ENCODE measurements around the gene PHACTR2.

Gene PHACTR2

DNA sequence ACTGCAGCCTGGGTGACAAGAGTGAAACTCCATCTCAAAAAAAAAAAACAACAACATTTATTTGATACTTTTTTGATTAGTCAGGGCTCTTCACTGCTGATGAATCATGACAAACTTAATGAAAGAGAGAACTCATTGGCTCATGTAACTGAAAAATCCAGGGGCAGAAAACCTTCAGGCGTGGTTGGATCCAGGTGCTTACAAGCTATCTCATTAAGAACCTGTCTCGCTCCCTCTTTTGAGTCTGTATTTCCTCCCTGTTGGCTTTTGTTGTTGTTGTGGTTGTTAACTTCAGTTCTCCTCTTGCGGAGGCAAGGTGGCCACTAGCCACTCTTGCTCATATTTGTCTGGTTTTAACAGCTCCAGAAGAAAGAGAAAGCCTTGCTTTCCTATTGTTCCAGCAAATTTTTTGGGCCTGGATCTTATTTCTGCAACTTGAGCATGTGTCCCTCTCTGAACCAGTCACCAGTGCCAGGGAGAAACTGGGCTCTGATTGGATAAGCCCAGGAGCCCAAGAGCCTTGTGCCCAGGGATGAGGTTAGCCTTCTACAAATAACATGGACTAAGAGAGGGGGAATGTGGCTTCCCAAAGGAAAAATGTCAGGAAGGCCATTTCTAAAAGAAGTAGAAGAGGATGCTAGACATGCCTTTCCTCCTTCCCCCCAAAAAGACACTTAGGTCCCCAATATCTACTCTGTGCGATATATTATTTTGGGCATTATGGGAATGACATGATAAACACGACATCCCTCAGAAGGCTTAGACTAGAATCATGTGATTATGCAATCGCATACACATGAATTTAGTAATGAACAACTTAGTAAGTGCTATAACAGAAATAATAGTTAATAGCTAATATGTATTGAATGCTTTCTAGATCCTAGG lies 64.5 kb downstream of the PHACTR2 start:
- DNase-seq (ENCODE audit: low read depth in 3 of 3), result no peak

DNA sequence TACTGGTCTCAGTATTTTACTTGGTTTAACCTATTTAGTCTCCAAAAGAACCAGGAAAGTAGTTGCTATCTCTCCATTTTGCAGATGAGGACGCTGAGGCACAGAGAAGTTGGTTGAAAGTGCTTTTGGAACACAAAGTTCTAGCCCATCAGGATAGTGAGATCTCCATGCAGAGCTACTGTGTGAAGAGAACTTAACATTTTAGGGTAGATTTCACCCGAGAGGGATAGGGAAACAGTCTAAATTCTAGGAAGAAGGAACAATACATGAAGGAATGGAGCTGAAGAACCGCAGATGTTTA lies 65.1 kb downstream of the PHACTR2 start:
- DNase-seq (ENCODE audit: low read depth in 3 of 3), result no peak

DNA sequence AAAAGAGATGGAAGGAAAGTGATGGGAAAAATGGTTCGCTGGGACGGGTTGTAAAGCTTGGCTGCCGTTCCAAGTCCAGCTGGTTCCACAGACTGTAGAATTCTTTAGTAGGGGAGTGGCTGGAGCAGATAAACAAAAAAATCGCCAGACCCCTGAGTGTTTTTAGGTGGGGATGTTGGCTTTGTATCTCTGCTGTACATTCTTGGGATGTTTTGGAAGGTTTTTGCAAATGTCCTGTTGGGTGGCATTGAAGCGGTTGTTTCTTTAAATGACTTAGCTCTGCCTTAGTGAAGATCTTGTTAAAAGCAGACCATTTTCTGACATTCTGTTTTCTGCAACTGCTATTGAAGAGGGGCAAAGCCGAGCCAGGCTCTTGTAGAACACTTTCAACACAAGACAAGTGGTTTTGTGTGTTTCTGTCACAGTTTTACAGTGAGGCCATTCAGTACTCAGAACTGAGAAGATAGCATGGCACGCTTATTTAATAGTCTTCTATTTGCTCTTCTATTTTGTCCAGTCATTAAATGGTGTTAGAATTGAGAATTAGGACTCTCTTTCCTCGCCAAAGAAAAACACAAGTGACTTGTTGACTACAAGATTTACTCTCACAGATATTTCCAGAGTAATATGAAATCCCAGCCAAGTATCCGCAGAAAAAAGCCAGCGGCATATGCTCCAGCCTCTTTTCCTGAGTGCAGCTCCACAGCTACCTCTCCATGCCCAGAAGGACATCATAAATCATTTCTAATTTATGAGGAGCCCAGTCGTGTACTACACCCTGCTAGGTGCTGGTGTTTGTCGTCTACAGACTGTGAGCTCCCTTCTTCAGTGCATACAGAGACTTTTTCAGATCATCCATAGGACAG lies 65.8 kb downstream of the PHACTR2 start:
- no peak for DNase-seq (ENCODE audit: low read depth in 3 of 3)

DNA sequence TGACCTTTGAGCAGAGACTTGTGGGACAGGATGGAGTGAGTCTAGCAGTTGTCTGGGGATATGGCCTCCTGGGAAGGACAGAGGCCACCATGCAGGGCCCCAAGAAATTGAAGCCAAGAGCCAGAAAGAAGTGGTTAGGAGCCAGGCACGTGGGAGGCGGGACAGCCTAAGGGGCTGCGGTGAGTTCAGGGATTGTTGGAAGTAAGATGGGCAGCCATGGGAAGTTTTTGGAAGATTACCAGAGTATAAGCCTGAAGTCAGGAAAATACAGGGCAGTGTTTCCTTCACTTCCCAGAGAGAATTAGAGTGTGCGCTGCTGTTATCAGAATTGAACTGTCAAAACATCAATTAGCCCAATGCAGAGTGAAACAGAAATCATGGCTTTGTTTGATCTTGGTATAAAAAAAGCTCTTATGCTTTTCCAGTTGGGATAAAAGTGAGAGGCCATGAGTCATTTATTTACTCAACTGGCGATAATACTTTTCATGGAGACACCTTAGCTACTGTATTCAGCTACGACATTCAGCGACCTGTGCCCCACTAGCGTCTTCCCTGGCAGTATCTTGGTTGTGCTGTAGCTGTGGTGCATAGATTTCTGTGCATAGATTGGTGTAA lies 66.9 kb downstream of the PHACTR2 start:
- no peak for DNase-seq (ENCODE audit: low read depth in 3 of 3)

DNA sequence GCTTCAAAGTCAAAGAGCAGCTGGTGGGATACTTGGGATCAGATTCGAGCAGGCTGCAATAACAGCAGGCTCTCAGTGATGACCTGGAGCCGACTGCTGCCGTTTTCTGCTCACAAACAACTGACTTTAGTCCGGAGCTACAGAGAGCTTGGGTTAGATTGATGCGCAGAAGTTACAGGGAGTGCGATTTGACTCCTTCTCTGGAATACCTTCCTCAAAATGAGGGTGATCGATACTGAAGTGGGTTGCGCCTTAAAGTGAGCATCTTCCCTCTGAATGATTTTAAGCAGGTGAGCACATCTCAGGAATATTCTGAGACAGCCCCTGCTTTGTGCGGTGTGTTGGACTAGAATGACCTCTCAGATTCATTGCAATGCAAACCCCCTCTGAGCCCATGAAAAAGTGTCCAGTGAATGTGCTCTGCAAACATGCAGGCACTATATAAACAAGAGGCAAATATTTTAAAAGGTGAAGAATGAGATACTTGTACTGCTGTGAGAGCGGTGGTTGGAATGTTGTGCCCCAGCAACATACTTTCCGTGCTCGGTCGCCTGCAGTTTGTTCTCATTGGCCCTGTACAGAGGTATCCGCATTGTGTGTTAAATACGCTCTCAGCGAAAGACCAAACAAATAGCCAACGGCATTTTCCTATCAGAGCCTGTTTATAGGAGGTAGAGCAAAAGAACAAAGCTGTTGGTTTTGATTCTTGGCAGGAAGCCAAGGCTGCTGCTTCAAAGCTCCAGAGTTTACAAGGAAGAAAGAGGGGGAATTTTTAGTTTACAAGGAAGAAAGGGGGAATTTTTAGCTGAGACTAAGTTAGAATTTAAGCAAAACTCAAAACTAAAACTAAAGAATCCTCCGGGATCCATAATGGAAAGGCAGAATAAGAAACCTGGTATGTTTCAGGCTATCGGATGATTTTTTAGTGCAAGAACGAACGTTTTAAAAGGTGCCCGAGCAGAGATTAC lies 67.7 kb downstream of the PHACTR2 start:
- no peak for DNase-seq (ENCODE audit: low read depth in 3 of 3)

DNA sequence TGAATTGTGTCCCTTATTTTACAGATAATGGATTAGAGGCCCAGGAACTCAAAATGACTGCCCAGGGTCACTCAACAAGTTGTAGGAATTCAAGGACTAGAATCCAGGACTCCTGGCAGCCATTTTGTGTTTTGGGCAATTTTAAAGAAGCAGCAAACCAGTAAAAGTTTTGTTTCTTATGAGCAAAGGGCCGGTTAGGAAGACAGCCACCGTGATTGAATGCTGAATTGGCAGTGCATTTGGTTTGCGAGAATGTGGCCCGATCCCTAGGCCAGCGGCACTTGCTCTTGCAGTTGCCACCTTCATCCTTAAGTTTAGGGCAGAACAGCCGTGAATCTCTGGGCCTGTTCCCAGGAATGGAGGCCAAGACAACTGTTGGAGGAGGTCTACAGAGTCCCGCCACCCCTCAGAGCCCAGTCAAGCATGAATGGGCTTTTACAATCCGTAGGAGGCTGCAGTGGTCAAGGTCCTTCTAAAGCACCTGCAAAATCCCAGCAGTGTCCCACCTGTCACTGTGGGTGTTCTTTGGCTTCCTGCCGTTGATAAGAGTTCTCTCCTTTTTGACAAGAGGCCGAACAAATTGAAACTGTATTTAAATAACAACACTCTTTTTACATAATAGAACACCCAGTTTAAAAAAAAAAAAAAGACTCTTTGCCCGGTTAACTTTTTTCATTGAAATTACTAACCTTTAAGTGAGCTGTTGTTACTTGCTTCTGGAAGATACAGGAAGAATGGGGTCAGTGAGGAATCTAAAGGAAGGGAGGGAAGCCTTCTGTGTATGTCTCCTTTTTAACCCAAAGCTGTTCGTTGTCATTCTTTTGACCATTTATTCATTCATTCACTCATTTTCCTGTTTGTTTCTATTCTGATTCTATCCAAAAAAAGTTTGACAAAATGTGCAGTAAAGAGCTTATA lies 68.7 kb downstream of the PHACTR2 start:
- no peak for DNase-seq (ENCODE audit: low read depth in 3 of 3)

DNA sequence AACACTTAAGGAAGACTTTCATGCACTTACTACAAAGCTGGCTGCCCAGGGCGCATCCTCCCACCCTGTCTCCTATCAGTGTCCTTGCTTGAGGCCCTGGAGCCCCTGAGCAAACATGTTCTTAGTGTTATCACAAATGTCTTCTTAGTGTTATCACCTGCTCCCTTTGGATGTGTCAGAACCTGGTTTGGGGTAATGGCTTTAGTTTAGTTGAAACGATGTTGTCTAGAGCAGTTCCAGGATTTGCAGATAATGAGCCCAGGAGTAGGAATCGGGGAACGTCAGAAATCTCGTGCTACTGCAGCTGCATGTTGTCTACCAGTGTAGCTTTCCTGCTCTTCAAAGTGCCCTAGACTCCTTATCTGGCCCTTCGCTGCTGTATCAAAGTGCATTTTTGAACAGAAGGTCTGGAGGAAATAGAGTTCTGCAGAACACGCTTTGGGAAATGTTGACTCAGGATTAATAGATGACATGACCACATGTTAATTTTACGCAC lies 69.6 kb downstream of the PHACTR2 start:
- DNase-seq (ENCODE audit: low read depth in 3 of 3), result no peak

DNA sequence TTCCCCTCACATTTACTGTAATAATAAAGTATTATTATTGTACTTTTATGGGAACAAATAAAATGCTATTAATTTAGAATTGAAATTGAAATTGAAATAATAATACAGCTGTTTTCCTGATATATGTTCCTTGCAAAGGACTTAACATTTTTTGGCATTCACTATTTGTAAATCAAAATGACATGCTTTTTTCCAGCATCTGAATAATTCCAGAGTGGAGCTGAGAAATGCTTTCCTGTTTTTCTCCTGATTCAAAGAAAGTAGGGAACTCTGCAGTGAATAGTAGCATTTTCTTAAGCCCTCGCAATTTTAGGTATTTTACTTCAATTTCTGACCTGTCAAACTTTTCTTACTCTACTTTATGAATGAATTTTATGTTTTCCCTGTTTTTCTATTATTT lies 72.1 kb downstream of the PHACTR2 start:
- no peak for DNase-seq (ENCODE audit: low read depth in 3 of 3)

DNA sequence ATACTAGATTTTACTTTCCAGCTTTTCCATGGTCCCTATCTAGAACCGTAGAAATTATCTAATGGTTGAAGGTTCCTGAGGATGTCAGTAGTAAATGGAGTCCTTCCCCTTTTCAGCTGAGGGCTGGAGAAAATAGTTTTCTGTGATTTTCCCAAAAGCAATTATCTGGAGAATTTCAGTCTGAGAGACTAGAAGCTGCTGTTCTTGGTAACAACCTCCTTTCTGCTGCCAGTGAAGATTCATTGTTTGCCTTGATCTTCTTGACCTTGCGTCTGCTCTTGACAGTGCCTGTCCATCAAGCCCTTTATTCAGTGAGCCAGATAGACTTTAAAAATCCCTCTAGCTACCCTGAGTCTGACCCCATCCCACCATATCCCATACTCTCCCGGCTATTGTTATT lies 73.1 kb downstream of the PHACTR2 start:
- no peak for DNase-seq (ENCODE audit: low read depth in 3 of 3)

DNA sequence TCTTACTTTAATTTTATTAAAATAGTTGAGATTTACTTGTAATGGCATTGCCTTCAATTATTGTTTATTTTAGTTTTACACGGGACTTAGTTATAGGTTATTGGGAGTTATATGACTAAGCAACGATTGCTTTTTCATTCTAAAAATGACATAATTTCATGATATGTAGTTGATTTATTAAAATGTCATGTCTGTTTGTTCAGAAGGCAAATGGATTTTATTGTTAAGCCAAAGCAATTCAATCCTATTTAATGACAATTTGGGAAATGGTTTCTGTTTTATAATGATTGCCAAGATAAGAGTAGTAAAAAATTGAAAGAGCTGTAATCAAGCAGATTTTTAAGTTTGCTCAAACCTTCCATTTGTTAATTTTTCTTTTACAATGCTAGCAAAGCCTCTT lies 74.7 kb downstream of the PHACTR2 start:
- no peak for DNase-seq (ENCODE audit: low read depth in 3 of 3)

DNA sequence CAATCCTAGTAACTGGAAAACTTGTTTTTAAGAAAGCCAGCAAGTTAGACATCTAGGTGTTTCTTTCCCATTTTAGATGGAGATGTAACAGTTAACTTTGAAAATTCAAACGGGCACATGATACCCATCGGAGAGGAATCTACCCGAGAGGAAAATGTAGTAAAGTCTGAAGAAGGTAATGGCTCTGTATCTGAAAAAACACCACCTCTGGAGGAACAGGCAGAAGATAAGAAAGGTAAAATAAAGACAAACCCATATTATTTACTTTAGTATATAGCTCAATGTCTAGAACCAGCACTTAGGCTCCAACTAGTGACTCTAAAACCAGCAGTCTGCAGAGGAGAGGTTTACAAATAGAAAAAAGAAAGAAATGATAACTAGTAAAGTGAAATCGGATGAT lies 75.9 kb downstream of the PHACTR2 start:
- DNase-seq (ENCODE audit: low read depth in 3 of 3), result no peak

DNA sequence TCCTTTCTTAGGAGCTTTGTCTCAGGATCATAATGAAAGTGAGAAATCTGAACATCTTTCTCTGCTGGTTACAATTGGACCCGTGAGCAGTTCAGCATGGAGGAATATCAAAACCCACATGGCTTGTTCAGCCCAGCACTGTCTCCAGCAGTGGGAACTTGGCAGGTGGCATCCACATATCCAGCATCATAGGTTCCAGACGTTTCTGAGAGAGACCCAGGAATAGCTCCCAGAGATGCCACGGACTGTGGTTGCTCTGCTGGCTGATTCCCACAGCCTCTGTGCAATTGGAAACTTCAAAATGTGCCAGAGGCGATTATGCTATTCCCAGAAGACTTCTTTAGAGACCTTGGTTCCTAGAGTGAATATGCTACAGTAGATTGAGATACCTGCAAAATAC lies 76.4 kb downstream of the PHACTR2 start:
- DNase-seq (ENCODE audit: low read depth in 3 of 3), result no peak

DNA sequence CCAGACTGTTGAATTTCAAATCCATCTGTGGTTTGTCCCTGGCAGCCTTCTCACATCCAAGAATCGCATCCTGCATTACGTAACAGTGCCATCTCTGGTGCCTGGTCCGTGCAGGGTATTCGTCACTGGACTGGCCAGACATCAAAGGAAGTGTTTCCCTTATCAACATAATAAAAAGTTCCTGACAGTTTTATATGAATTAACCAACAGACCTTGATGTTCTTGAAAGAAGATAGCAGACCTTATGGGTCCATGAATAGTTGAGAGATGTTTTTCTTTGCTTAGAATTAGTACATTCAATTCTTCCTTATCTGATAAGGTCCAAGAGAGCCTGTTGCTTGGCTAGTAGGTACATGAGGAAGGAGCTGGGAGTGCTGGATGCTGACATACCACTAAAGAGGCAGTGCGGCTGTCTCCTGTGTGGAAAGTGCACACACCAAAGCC lies 77.6 kb downstream of the PHACTR2 start:
- DNase-seq (ENCODE audit: low read depth in 3 of 3), result no peak

DNA sequence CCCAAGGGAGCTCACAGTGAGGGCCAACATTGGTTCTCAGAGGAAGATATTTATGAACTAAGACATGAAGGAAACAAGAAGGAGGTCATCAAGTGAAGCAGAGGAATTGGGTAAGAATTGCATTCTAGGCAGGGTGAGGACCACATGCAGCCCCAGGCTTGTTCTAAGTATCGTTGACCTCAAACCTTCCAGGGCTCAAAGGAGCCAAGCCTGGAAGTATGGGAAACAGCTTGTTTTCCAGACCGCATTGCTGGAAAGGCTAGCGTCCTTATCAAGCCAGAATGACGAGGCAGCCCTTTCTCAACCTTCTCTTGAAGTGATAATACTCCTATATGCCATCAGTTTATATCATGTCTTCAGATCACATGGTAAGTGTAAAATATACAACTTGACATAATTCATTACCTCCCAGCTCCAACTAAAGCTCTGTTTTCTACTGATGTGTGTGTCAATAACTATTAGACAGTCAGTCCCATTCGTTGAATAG lies 79.6 kb downstream of the PHACTR2 start:
- DNase-seq (ENCODE audit: low read depth in 3 of 3), result no peak

DNA sequence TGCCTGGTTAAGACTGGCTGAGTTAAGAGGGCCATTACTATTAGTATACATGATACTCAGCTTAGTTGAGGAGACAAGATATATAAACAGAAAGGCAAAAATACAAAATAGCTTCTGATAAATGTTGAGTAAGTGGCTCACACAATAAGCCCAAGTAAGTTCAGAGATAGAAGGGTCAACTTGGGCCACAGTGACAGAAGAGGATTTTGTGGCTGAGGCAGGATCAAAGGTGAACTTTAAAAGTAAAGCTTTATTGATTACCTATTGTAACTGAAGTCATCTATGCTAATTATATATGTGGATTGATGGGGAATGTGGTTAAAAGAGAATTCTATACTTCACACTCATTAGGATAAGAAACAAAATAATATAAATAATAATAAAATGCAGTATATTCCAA lies 80.8 kb downstream of the PHACTR2 start:
- no peak for DNase-seq (ENCODE audit: low read depth in 3 of 3)

DNA sequence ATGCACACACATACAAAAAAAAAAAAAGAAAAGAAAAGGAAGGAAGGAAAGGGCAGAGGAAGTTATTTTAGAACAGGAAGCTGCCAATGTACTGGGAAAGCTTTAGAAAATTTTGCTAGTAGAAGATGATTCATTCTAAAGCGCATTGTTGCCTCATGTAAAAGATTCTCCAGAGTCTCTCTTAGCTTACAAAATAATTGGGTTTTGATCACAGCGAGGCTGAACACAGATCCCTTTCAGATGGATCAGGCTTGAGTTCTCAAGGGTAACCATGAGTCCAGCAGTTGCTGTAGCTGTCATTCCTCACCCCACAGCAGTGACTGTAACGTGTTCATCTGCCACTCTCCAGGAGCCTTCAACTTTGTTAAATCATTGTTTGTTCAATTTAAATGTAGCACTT lies 81.9 kb downstream of the PHACTR2 start:
- DNase-seq (ENCODE audit: low read depth in 3 of 3), result no peak

DNA sequence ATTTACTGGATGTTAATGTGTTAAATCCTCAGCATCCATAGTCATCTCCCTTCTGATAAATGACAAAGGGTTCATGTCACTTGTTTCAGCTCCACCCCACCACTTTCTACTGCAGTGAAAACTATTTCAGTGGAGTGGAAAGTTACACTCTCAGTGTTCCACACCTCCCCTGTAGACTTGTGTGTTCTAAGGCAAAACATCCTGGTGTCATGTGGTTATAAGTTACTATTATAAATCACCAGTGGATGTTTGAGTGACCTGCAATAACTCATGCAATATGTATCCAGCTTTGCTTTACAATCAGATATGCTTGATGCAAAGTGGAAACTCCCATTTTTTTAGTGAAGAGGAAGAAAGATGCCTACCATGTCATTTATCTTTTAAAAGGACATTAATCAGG lies 83.3 kb downstream of the PHACTR2 start:
- no peak for DNase-seq (ENCODE audit: low read depth in 3 of 3)

DNA sequence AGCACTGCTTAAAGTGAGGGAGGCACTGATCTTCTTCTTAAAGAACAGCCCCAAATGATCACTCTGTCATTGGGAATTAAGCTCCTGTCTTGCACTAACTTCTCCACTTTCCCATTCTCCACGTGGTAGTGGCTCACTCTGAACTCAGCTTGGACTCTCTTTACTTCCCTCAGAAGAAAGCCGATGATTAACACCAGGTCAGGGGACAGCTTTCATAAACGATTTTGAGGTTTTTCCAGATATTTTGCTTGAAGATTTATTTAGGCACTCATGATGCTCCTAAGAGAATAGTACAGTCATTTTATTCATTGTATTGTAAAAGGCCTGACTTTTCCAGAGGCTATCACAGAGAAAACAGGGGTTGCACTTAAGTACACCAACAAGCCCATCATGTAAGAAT lies 84.4 kb downstream of the PHACTR2 start:
- DNase-seq (ENCODE audit: low read depth in 3 of 3), result no peak

DNA sequence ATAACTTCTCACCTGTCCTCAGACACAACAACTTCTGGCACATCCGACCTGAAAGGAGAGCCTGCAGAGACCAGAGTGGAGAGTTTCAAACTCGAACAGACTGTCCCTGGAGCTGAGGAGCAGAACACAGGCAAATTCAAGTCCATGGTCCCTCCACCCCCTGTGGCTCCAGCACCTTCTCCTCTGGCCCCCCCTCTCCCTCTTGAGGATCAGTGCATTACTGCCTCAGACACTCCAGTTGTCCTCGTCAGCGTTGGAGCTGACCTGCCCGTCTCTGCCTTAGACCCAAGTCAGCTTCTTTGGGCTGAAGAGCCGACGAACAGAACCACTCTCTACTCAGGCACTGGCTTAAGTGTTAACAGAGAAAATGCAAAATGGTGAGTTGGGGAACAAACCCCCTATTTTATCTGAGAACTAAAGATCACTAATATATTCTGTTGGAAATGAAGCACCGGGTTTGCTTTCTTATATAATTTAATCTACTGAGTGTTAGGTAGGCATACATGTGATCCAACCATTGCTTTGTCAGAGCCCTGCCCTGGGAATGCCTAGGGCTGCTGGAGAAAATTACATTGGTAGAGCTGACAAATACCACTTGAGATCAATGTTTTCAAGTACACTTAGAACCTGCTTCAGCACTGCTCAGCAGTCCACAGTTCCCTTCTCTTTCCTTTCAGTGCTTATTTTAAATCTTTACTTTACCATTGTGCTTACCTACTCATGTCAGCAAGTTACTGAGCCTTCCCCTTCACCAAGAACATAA lies 87.8 kb downstream of the PHACTR2 start:
- DNase-seq (ENCODE audit: low read depth in 3 of 3), result no peak
